NCI-H1436 (cell line): Measurements from ENCODE around the gene C15orf39.

ENCODE experiments used
- DNase-seq: peaks from one replicate; lab custom pipeline; 2025; lab: John Stamatoyannopoulos, UW

C15orf39 gene

DNA sequence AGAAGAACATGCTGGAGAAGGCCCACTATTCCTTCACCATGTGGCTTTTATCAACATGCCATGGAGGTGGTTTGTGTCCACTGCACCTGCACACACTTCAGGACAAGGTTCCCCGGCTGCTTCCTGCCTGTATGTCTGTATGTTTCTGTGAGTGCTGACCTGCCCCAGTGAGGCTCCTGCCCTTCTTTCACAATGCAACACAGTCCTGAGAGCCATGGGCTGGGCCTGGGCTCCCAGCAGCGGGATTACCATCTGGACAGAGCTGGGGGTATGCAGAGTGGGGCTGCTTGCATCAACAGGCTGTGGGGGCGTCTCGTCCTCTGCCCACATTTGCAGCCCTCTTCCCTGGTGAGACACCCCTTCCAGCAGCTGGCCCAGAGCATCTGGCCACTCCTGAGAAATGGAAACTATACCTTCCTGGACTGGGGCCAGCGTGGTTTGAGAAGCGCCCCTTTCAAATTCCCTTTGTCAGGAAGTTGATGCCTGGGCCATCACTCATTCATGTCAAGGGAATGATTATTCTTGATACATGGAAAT, 29.3 kb upstream of the C15orf39 start:
- no peak for DNase-seq

DNA sequence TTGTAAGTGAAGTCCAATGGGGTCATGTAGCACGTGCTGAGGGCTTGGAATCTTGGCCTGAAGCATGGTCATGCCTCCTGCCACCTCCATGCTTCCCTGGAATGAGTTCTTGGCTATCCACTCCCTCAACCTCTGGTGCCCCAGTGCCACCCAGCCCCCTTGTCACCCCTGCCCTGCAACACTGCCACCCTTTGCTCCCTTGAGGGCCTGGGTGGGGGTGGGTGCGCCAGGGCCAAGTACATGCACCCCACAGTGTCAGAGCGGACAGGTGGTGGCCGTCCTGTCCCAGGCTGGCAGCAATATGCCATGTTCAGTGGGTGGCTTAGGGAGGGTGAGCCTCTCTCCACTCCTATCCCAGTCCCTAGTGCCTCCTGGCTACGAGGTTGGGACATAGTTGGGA, 27.6 kb upstream of the C15orf39 start:
- DNase-seq: no peak

DNA sequence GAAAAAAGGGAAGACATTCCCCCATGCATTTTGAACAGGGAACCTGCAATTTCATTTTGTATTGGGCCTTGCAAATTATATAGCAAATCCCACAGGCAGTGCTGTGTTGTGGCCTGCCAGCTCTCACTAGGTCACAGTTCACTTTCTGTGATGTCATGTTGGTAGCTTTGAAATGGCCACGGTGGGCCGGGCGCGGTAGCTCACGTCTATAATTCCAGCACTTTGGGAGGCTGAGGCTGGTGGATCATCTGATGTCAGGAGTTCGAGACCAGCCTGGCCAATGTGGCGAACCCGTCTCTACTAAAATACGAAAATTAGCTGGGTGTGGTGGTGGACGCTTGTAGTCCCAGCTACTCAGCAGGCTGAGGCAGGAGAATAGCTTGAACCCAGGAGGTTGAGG, 27.0 kb upstream of the C15orf39 start:
- no peak for DNase-seq

DNA sequence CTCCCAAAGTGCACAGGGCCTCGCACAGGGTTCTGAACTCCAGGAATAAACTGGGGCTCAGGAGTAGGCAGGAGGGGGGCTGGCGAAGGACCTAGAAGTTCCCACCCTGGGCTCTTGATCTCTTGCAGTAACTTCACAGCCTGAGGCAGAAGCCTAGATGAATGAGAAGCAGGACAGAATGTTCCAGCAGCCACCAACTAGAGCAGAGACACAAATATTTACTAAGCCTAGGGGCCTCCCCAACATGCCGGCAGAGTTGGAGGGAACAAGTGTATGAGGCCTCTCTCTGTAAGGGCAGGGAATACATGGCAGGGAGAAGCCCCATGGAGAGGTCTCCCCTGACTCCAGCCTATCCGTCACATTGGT, 25.3 kb upstream of the C15orf39 start:
- no peak for DNase-seq

DNA sequence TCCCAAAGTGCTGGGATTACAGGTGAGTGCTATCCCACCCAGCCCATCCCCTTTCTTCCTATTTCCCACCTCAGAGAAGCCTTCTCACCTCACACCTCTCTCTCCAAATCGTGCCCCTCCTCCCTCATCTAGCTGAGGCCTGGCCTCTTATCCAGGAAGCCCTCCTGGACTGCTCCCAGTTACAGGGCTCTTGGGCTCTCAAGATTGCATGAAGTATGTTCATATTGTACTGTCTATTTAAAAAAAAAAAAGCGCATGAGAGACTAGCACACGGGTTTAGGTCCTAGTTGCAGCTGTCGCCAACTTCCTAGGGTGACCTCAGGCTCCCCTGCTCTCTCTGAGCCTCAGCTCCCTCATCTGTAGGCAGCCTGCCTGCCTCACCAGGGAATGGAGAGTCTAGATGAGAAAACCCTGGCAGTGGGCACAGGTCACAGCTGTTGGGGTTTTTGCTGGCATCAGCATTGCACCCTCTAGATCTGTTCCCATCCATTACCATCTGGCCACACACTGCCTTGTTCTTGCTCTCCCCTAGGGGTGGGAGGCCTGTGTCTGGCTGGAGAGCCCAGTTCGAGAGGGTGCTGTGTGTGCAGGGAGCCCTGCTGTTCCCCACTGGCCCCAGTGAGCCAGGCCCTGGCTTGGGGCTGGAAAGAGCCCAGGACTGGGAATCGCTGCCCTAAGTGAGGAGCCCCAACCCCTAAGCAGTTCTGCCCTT, 24.2 kb upstream of the C15orf39 start:
- DNase-seq: no peak

DNA sequence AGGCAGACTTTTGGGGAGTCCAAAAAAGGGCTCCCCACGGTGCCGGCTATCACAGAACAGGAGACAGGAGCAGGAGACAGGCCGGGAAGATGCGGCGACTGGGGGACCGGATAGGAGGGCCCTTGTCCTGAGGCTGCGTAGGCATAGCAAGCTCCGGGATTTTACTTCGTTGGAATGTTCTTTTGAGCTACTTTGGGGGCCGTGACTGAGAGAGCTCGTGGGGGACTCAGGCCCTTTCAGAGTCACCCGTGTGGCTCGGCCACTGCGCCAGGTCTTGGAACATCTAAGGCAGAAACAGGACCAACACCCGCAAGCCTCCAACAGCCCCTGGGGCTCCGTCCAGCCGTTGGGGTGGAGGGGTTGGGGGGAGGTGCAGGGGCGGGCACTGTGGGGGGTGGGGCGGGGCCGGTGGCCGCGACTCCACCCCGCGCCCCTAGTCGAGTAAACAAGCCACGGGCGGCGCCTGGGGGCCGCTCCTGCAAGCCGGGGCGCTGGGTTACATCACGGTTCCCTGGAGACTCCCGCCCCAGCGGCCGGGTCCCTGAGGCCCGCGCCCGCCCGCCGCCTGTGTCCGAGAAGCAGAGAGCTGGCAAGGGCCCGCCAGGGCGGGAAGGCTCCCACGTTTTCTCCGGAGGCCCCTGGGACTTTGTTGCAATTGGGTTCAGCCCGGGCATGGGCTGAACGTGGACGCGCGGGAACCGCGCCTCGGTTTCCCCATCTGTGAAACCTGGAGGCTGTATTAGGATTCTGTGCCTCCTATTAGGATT, 23.3 kb upstream of the C15orf39 start:
- DNase-seq: peak; percentile 49

DNA sequence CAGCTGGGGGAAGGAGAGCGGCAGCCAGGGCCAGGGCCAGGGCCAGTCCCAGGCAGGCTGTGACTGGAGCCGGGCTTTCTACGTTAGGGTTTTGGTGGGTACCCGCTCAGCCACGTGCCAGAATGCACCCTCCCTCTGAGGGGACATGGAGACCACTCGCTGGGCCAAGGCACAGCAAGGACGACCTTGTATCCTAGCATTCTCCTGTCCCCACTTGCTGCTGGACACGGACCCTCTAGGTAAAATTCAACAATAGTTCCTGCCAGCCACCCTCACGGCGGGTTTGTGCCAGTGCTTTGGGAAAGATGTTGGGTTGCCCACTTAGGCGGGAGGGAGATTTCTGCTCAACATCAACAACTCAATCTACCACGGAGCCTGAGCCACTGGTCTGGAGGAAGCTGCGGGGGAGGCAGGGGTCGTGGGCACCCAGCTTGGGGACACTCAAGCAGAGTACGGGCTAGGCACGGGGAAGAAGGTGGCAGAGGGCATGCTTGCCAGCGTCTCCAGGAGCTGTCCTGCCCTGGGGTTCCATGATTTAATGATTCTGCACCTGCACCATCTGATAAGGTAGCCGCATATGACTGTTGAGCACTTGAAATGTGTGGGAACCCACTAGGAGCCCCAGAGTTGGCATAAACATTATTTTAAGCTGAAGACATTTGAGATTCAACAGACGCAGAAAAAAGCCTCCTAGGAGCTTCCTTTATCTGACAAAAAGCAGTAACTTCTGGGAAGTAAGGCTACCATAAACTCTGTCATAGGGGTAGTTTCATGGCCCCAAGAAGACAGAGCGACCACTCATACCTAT, 22.5 kb upstream of the C15orf39 start:
- DNase-seq: no peak

DNA sequence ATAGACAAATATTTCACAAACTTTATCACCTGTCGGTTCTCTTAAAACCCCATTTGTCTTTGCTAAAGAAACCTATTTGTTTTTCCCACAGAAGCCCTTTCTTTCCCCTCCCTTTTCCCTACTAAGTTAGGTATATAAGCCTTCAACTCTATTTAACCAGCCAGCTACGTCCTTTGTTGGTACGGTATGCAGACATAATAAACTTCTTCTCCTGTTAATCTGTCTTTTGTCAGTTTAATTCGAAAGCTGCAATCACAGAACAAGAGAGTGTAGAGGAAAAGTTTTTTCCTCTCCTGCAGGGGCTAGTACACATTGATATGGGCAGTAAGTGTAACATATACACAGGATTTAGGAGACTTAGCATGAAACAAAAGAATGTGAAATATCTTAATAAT, 21.9 kb upstream of the C15orf39 start:
- DNase-seq: no peak

DNA sequence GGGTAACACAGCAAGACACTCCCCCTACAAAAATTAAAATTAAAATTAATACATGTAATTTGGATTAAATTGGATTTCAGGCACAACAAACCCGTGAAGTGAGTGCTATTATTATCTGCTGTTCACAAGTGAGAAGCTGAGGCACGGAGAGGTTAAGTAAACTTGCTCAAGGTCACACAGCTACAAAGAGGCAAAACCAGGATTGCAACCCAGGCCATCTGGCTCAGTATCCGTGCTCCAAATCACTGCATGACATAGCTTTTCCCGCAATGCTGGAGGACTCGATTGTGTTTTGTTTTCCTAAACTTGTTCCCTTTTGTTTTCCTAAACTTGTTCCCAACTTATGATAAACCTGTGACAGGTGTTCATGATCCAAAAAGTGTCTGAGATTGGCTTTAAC, 19.9 kb upstream of the C15orf39 start:
- DNase-seq: no peak

DNA sequence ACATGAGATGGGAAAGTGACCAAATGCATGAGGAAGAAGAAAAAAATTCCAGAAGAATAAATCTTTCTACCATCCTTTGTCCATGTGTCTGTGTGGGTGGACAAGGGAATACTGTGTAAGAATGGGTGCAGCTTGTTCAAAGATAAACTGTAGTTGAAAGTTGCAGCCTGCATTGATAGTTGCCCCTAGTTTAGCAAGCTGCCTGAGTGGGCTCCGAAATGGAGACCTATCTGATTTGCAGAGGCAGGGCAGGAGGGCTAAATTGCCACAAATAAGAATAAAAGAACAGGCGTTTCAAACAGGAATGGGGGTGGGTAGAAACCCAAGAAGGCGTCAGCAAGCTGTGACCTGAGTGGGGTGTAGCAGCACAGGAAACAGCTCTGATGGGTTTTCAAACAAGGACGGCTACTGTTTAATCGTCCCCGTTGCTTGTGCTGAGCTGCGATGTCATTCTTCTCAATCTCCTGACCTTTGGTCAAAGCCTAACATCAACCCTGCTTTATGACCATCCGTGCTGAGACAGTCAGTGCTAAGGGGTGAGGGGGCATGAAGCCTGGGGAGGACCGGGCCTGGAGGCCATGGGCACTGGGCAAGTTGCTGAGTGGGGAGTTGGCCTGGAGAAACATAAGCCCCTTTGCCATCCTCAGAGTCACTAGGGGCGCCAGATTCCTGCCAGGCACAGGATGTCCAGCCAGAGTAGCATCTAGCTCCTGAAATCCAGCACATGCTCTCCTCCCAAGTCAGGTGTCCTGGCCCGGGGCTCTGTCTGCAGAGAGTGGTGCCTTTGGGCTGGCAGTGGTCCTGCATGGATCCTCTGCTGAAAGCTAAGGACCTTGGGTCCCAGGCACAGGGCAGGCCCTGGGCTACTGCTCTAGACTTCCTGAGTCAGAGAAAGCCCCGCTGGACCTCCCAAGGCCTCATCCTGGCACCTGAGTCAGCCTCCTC, 19.2 kb upstream of the C15orf39 start:
- DNase-seq: no peak

DNA sequence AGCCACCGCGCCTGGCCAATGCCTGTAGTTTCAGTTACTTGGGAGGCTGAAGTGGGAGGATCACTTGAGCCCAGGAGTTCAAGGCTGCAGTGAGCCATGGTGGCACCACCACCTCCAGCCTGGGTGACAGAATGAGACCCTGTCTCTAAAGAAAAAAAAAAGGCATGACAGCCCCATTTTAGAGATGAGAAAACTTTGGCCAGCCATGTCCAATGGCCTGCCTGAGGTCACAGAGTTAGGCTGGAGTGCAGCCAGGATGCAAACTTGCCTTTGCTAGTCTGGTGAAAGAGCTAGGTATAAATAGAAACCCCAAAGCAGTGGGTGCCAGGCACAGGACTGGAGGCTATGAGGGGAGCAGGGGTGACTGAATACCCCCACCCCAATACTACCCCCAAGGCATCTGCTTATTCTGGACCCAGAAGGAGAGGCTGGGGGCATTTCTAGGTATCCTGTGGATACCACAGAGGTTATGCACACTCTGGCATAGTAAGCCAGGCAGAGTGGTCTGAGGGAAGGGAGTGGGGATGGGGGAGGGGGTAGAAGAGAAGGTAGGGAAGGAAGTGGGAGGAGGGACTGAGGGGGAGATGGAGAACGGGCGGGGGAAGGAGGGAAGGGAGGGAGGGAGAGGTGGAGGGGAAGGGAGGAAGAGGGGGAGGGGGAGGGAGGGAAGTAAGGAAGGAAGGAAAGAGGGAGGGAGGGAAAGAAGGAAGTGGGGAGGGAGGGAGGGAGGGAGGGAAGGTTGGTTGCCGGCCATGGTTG, 16.2 kb upstream of the C15orf39 start:
- no peak for DNase-seq

DNA sequence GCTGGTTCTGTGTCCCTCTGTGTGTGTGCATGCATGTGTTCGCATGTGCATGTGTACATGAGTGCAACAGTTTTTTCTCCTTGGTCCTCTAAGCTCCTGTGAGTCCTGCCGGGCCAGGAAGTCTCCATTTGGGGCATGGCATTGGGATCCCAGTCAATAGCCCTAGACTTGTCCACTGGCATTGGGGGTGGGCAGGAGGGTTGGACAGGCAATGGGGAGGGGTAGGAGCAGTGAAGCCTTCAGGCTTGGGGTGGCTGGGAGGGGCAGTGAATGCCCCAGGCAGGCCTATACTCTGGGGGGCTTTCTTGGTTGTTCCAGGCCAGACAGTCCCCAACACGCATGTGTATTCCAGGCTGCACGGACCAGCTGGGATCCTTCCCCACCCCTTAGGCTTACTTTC, 15.6 kb upstream of the C15orf39 start:
- no peak for DNase-seq

DNA sequence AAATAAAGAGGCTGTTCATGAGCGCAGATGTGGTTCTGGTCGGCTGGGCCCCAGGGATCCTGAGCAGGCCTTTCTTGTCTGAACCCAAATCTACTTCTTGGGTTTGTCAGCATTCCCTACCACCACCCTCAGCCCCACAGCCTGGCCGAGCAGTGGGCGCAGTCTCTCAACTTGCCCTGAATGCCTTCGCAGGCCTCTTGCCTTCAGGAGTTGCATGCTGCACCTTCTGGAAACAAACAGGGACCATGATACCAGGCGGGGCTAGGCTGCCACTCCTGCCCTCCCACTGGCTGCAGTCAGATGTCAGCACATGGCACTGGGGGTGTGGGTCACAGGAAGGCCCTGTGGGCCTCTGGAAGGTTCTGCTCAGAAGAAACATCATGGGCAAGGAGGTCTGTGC, 13.2 kb upstream of the C15orf39 start:
- no peak for DNase-seq

DNA sequence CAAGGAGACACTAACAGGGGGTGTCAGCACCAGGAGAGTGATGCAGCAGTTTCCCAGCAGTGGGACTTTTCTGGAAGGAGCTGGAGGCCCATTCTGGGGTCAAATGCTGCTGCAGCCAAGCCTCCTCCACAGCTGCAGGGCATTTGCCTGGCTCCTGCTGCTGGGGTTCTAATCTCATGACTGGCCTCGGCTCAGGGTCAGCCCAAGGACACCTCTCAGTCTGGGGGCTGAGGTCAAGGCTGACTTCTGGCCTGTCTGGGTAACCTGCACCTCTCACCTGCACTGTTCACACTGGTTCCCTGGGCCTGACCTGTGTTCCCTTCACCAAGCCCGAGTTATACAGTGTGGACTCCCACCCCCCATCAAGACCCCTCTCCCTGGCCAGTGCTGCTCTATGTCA, 10.4 kb upstream of the C15orf39 start:
- no peak for DNase-seq

DNA sequence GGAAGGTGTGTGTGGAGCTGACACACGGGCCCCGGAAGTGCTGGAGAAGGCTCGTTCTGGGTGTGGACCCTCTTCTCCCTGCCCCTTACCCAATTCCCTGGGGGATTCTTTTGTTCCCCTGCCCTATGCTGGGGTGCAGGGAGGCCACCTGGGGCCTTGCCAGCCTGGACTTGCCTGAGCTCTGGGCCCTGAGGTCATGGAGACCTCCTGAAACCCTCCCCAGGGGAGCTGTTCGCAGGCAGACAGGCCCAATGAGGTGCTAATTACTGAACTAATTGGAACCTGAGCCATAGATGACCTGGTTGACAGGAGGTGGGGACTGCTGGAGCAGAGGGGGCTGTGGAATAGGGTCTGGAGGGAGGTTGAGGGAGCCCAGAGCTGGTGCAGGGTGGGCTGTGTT, 9.4 kb upstream of the C15orf39 start:
- DNase-seq: peak; percentile 59

DNA sequence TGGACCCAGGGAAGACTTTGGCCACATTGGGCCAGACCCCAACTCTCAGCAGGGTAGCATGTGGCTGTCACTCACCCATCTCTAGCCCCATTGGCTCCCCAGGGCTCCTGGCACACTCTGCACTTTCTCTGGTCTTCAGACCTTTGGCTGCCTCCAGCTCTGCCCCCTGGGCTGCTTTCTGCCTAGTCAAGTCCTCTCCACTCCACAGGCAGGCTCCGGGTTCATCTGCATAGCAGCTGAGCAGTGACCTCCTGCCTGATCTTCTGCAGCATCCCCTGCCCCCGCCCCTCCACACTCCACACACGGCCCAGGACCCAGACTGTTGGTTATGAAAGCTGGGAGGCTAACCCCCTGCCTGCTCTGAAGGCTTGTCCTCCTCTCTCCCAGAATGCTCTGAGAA, 8.4 kb upstream of the C15orf39 start:
- DNase-seq: no peak

DNA sequence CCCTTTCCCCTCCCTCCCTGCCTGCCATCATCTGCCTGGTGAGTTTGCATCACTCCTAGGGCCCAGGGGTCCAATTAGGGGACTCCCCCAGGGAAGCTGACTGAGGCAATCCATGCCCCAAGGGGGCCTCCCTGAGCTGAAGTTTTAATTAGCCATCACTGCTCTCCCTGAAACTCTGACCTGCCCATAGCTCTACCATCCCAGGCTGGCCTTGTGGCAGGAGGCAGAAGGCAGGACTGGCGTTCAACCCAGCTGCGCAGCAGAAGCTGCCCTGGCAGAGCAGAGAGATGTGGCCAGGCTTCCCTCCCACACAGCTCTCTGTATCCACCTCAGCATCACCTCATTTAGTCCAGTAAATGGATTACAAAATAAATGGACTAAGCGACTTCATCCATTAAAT, 7.7 kb upstream of the C15orf39 start:
- DNase-seq: peak; percentile 71

DNA sequence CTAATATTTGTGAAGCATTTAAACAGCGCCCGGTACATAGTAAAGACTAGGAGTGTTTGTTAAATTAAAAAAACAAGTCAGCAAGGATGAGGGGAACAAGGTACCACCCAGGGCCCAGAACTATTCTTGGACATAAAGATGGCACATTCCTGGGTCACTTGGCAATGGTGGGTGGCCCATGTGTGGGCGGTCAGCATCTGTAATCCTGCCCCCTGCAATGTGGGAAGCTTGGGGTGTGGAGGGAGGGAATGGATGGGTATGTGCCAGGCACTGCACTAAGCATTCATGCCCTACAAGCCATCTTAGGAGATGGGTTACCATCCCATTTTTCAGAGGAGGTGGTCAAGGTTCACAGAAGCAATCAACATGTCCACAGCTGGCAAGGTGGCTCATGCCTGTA, 7.3 kb upstream of the C15orf39 start:
- DNase-seq: no peak

DNA sequence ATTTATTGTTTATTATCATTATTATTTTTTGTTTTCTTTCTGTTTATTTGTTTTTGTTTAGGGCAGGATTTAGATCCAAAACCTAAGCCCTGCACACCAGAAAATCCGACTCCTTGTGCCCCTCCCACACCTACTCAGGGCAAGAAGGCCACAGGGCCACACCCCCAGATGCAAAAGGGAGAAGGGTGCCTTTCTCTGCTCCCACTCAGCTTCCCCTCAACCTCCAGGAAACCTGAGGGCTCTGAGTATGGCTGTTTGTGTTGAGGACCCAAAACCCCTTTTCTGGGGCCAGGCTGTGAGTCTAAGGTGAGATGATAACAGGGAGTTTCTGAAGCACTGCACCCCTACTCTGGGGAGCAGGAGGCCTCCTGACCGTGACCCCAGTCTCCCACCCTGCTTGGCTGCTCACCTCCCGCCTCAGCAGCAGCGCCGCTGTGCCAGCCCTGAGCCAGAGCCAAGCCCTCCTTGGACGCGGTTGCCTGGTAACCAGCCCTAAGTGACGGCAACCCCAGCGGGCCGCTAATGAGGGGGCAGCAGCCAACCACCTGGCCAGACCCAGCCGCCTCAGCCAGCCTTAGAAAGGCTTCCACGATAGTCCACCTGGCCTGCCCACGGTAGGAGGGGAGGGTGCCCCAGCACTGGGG, 6.4 kb upstream of the C15orf39 start:
- peak; percentile 78 for DNase-seq

DNA sequence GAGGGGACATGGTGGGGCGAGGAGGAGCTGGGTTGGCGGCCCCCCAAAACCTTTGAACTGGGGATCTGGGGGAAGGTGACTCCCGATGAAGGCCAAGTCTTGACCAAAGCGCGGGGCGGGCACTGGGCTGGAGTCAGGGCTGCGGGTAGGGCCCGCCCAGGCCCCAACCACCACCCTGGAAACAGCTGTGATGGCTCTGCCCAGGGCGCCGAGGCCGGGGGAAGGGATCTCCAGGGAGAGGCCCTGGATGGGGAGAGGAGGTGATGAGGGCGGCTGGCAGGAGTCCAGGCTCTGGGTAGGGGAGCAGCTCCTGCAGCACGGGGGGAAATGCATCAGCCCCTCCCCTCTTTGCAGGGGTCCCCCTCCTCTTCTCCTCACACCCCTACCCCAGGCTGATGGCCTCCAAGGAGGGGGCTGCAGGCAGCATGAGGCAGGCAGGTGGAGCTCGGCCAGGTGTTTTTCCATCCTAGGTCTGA, 5.9 kb upstream of the C15orf39 start:
- DNase-seq: peak; percentile 42
